AG09309 (cell line): Measurements from ENCODE around the gene HAUS3.

Source experiments
- DNase-seq: peaks from one replicate; pipeline ENCODE4 v3.0.0-alpha.2; 2010; ENCODE audit warnings: low read depth
- H3K4me3 ChIP-seq: 2 replicates; pipeline ENCODE4 v1.5.1; 2011; ENCODE audit warnings: mild to moderate bottlenecking, low read depth, low read length, moderate library complexity; ENCODE audit not compliant: control insufficient read depth
- CTCF ChIP-seq: IDR thresholded peaks from 2 replicates; pipeline ENCODE4 v1.5.1; 2011; ENCODE audit warnings: mild to moderate bottlenecking, low read depth, low read length, inconsistent platforms; ENCODE audit not compliant: insufficient read depth, control insufficient read depth; ENCODE audit errors: missing control alignments

Gene HAUS3

GRCh38 chr4:2259036-2259540, 17.2 kb upstream of the HAUS3 start:
- no peak for DNase-seq
- no peak for TF ChIP-seq CTCF
- H3K4me3 ChIP-seq = no peak overlapping the region

GRCh38 chr4:2258091-2259035, 16.4 kb upstream of the HAUS3 start:
- no peak overlapping the region for H3K4me3 ChIP-seq
- no peak for TF ChIP-seq CTCF
- DNase-seq = no peak

- no peak overlapping the region for H3K4me3 ChIP-seq
- DNase-seq = no peak
- TF ChIP-seq CTCF = no peak
Observed at GRCh38 chr4:2257361-2258081, 15.6 kb upstream of the HAUS3 start.

GRCh38 chr4:2256781-2257191, 14.9 kb upstream of the HAUS3 start:
- DNase-seq = no peak
- TF ChIP-seq CTCF = no peak

GRCh38 chr4:2256156-2256731, 14.3 kb upstream of the HAUS3 start:
- TF ChIP-seq CTCF = no peak
- DNase-seq = no peak
- no peak overlapping the region for H3K4me3 ChIP-seq

More at GRCh38 chr4:2256781-2257191, 14.9 kb upstream of the HAUS3 start:
- H3K4me3 ChIP-seq = no peak overlapping the region

GRCh38 chr4:2255501-2256155, 13.7 kb upstream of the HAUS3 start:
- DNase-seq = no peak
- no peak for TF ChIP-seq CTCF
- no peak overlapping the region for H3K4me3 ChIP-seq
